Measurements from ENCODE around the gene VDR.

GRCh38 chr12:47876440-47876960 is 28.3 kb downstream of the VDR start:
- TF ChIP-seq REST (IDR thresholded peaks at IDR 0.05; ENCODE audit: insufficient read depth in 1 of 2, low read depth in 2 of 2, low read length in 2 of 2) (no peak), POLR2AphosphoS5 (IDR thresholded peaks at IDR 0.05; ENCODE audit: low read depth, low read length) (no peak), TAF1 (IDR thresholded peaks at IDR 0.05; ENCODE audit: borderline replicate concordance, insufficient read depth, low read length) (no peak), SIN3A (IDR thresholded peaks at IDR 0.05; ENCODE audit: borderline replicate concordance, insufficient read depth, low read length) (no peak)
